Stomach smooth muscle (tissue), 2 donors: ENCODE results near the gene ARMC9.
"Not testable (repeated sequence)": the region's sequence is repeated elsewhere in the genome, so short reads cannot be mapped to it uniquely, and the experiment has no call there.

ENCODE experiments used
- H3K27ac ChIP-seq: one replicate; pipeline ENCODE4 v1.7.0; 2013; ENCODE audit warnings: mild to moderate bottlenecking, low read length, inconsistent platforms
- H3K27me3 ChIP-seq, 2 donors: one replicate each; pipeline ENCODE4 v1.7.0; 2013; ENCODE audit warnings: low read length in 2 of 2; ENCODE audit not compliant: insufficient read depth in 2 of 2, control insufficient read depth in 1 of 2
- H3K36me3 ChIP-seq, 2 donors: one replicate each; pipeline ENCODE4 v1.7.0; 2013; ENCODE audit warnings: low read length in 2 of 2; ENCODE audit not compliant: control insufficient read depth in 2 of 2, insufficient read depth in 2 of 2
- H3K4me1 ChIP-seq: one replicate; pipeline ENCODE4 v1.7.0; 2013; ENCODE audit warnings: low read length; ENCODE audit not compliant: control insufficient read depth, insufficient read depth
- H3K4me3 ChIP-seq, 2 donors: one replicate each; pipeline ENCODE4 v1.7.0; 2013; ENCODE audit warnings: low read length in 2 of 2
- H3K9ac ChIP-seq, 2 donors: one replicate each; pipeline ENCODE4 v1.7.0; 2013; ENCODE audit warnings: low read length in 2 of 2, mild to moderate bottlenecking in 1 of 2
- H3K9me3 ChIP-seq, 2 donors: one replicate each; pipeline ENCODE4 v1.7.0; 2013; ENCODE audit warnings: low read length in 2 of 2; ENCODE audit not compliant: control insufficient read depth in 2 of 2
- donor health status: healthy.
- donor health status: Pancreatic carcinoma.

Gene ARMC9

DNA sequence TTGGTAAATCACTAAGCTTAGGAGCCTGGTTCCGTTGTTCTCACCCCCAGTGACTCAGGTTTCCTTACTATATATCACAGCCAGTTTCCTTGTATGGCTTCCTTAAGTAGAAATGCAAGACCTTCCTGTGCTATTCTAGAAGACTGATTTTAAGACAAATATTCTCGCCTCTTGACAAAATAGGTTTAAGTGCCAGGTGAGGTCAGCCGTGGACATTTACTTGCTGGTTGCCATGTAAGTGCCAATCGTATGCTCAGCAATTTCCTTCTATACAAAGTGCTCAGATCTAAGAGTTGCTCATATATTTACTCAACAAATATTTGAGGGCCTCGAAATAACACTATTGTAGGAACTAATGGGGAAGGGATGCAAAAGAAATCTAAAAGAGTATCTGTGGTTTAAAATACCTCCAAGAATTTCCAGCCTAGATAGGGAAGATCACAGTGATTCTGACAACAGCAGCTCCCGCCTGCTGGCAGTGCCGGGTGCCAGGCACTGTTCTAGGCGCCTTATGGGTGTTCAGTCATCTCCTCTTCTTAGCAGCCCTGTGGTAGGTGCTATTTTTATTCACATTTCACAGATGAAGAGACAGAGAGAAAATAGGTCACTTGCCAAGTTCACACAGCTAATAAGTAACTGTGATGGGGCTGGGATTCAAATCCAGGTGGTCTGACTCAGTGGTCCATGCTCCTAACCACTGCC, 101.7 kb downstream of the ARMC9 start:
- no peak overlapping the region for H3K9ac ChIP-seq

GRCh38 chr2:231300722-231301076, 102.3 kb downstream of the ARMC9 start:
- H3K27me3 ChIP-seq = no peaks in the 10 kb centered on the region
- no peak overlapping the region for H3K27ac ChIP-seq
- H3K9ac ChIP-seq = no peak overlapping the region
- no peaks in the 10 kb centered on the region for H3K9me3 ChIP-seq
- no peaks in the 10 kb centered on the region for H3K4me1 ChIP-seq
- H3K4me3 ChIP-seq = no peak overlapping the region
- peaks cover 0 to 6% of the 10 kb centered on the region in 2 donors for H3K36me3 ChIP-seq

More for the DNA sequence above, 101.7 kb downstream of the ARMC9 start:
- Histone ChIP-seq H3K27ac (no peak overlapping the region), H3K4me3 (no peak overlapping the region), H3K4me1 (no peaks in the 10 kb centered on the region), H3K27me3 (no peaks in the 10 kb centered on the region), H3K9me3 (no peaks in the 10 kb centered on the region), H3K36me3 (peaks cover 0 to 6% of the 10 kb centered on the region in 2 donors)

DNA sequence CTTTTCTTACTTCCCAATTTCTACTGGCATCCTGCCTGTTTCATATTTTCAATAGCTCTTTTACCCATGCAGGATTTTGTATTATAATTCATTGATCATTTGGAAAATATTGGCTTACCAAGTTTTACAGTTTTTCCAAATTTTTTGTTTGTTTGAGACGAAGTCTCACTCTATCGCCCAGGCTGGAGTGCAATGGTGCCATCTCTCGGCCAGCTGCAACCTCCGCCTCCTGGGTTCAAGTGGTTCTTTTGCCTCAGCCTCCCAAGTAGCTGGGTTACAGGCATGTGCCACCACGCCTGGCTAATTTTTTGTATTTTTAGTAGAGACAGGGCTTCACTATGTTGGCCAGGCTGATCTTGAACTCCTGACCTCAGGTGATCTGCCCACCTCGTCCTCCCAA, 105.8 kb downstream of the ARMC9 start:
- not testable (repeated sequence) for H3K4me1 ChIP-seq, H3K9me3 ChIP-seq, H3K9ac ChIP-seq, H3K27me3 ChIP-seq, H3K4me3 ChIP-seq, H3K27ac ChIP-seq, H3K36me3 ChIP-seq

GRCh38 chr2:231305221-231305620, 106.8 kb downstream of the ARMC9 start:
- Histone ChIP-seq H3K9me3 (no peaks in the 10 kb centered on the region), H3K36me3 (peaks cover 0 to 2% of the 10 kb centered on the region in 2 donors), H3K27me3 (no peaks in the 10 kb centered on the region), H3K9ac (no peak overlapping the region), H3K27ac (no peak overlapping the region), H3K4me3 (no peak overlapping the region), H3K4me1 (no peaks in the 10 kb centered on the region)

GRCh38 chr2:231306791-231307393, 108.5 kb downstream of the ARMC9 start:
- H3K9me3 ChIP-seq = no peaks in the 10 kb centered on the region
- H3K27me3 ChIP-seq = no peaks in the 10 kb centered on the region
- H3K27ac ChIP-seq = no peak overlapping the region
- H3K4me1 ChIP-seq = no peaks in the 10 kb centered on the region
- H3K4me3 ChIP-seq = no peak overlapping the region
- no peak overlapping the region for H3K9ac ChIP-seq
- peaks cover 0 to 2% of the 10 kb centered on the region in 2 donors for H3K36me3 ChIP-seq

- H3K9me3 ChIP-seq = no peaks in the 10 kb centered on the region
- no peaks in the 10 kb centered on the region for H3K27me3 ChIP-seq
- no peak overlapping the region for H3K27ac ChIP-seq
- H3K9ac ChIP-seq = no peak overlapping the region
- no peak overlapping the region for H3K4me3 ChIP-seq
- peaks cover 0 to 2% of the 10 kb centered on the region in 2 donors for H3K36me3 ChIP-seq
- no peaks in the 10 kb centered on the region for H3K4me1 ChIP-seq
These were observed 109.8 kb downstream of the ARMC9 start for GRCh38 chr2:231308219-231308618.

DNA sequence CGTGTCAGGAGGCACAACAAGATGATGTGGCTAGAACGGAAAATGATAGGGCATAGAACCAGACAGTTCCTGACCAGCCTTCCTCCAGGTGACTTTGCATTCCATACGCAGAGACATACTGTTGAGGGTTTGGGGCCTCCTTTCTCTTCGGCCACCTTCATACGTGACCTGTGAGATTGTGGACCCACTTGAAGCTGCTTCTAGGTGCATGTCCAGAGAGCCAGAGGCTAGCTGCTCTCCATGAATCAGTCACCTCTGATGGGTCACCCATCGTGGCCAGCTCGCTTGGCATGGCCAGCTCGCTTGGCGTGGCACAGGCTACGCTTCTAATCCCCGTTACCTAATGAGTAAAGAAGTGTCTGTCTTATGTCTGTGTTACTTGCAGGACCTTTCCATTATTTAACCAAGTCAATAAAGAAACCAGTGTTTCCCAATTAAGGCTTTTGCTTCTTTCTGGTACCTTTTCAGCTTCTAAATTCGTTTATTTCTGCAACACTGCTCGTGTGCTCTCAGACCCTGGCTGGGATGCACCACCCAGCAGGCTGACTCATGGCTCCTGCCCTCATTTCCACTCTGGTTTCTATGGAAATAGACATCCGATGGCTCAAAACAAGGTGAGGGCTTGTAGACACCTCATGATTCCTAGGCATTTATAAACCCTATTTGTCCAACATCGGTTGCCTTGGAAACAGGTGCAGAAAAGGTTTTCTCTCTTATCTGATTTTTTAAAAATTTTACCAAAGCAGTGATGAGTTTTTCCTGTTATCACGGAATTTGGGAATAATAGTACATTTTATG, 110.4 kb downstream of the ARMC9 start:
- Histone ChIP-seq H3K27ac (no peak overlapping the region), H3K36me3 (peaks cover 0 to 2% of the 10 kb centered on the region in 2 donors), H3K4me1 (no peaks in the 10 kb centered on the region), H3K4me3 (no peak overlapping the region), H3K9me3 (no peaks in the 10 kb centered on the region), H3K9ac (no peak overlapping the region), H3K27me3 (no peaks in the 10 kb centered on the region)

DNA sequence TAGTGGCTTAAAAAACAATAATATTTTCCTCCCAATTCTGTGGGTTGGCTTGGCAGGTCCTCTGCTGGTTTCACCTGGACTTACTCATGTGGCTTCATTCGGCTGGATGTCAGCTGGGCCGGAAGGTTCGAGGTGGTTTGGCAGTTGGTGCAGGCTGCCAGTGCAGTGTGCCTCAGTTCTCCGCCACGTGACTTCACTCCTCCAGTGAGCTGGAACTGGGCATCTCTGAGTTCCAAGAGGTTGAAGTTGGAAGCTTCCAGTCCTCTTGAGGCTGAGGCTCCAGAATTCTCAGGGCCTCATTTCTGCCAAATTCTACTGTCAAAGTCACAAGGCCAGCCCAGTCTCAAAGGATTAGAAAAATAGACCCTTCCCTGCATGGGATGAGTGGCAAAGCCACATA, 113.6 kb downstream of the ARMC9 start:
- H3K4me1 ChIP-seq = no peaks in the 10 kb centered on the region
- H3K4me3 ChIP-seq = no peak overlapping the region
- no peak overlapping the region for H3K27ac ChIP-seq
- H3K27me3 ChIP-seq = no peaks in the 10 kb centered on the region
- H3K9ac ChIP-seq = no peak overlapping the region
- H3K9me3 ChIP-seq = no peaks in the 10 kb centered on the region
- no peaks in the 10 kb centered on the region for H3K36me3 ChIP-seq

DNA sequence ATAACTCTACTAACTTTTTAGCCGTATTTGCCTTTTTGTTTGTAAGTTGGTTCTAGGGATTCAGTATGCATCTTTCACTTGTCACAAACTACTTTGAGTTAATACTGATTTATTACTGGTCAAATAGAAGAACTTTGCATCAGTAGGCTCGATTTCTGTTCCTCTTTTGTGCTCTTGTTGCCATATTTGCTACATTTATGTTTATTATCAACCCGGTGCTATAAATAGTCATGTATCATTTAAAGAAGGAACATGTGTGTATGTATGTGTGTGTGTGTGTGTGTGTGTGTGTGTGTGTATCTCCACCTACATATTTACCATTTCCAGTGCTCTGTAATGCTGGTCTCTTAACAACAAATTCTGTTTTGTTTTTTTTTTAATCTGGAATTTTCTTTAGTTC, 117.5 kb downstream of the ARMC9 start:
- Histone ChIP-seq H3K36me3 (peaks cover 3 to 5% of the 10 kb centered on the region in 2 donors), H3K27ac (no peak overlapping the region), H3K27me3 (no peaks in the 10 kb centered on the region), H3K4me1 (no peaks in the 10 kb centered on the region), H3K9me3 (no peaks in the 10 kb centered on the region), H3K4me3 (no peak overlapping the region), H3K9ac (no peak overlapping the region)

- H3K4me3 ChIP-seq = no peak overlapping the region
- H3K36me3 ChIP-seq = peaks cover 3 to 5% of the 10 kb centered on the region in 2 donors
- no peak overlapping the region for H3K9ac ChIP-seq
- H3K9me3 ChIP-seq = no peaks in the 10 kb centered on the region
- no peaks in the 10 kb centered on the region for H3K4me1 ChIP-seq
- no peaks in the 10 kb centered on the region for H3K27me3 ChIP-seq
- H3K27ac ChIP-seq = no peak overlapping the region
These were observed 119.1 kb downstream of the ARMC9 start for GRCh38 chr2:231317579-231317978.

DNA sequence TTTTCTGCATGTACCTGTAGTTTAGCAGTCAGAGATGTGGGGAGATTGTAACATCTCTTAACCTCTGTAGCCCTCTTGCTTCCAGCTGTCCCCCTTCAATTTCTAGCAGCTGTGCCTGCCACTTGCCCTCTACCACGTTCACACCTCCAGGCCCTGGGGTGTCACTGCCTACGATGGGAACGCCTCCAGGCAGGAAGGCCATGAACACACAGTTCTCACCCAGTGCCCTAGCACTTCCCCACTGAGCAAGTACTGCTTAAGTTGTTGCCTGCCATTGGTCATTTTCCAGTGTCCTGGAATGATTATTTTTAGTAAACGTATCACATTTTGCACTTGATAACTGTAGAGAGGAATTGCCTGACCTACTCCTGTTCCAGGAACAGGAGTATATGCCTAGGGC, 120.0 kb downstream of the ARMC9 start:
- Histone ChIP-seq H3K9me3 (no peaks in the 10 kb centered on the region), H3K9ac (no peak overlapping the region), H3K27ac (no peak overlapping the region), H3K4me1 (no peaks in the 10 kb centered on the region), H3K27me3 (no peaks in the 10 kb centered on the region), H3K4me3 (no peak overlapping the region), H3K36me3 (peaks cover 3 to 5% of the 10 kb centered on the region in 2 donors)
